Measurements from ENCODE around the gene CEP135. TPM values are rescaled to one million over a fixed set of nuclear protein-coding genes. Genes with fewer than 3 reads are reported as not detected.

CEP135 gene
- total RNA-seq, 1 experiment from 2014 or later, result 19.1 TPM

- H4K20me1 ChIP-seq (ENCODE audit: low read length), result no peaks in the 10 kb centered on the region
- no peaks in the 10 kb centered on the region for H3F3A ChIP-seq (ENCODE audit: low read length, unreplicated experiment)
- no peak for ATAC-seq
- no peak overlapping the region for H3K4me2 ChIP-seq (ENCODE audit: low read length)
- no peak overlapping the region for H3K27ac ChIP-seq (ENCODE audit: low read length)
- H3K36me3 ChIP-seq (ENCODE audit: low read depth, low read length), result peaks cover 18% of the 10 kb centered on the region; the same call in 1 of the 2 replicates
- no peaks in the 10 kb centered on the region for H3K27me3 ChIP-seq (ENCODE audit: low read length)
- H3K9ac ChIP-seq (ENCODE audit: low read length), result no peak overlapping the region
- BruUV-seq (replicated peaks), result no TSS peak
- no peaks in the 10 kb centered on the region for H3K4me1 ChIP-seq (ENCODE audit: insufficient read depth, low read length)
- no peak overlapping the region for H2AFZ ChIP-seq (ENCODE audit: low read length)
- POLR2A ChIA-PET (ENCODE audit: unreplicated experiment), result no interaction called here
- H3K4me3 ChIP-seq (ENCODE audit: low read length), result no peak overlapping the region
- CTCF ChIA-PET, result no interaction called here
- no peaks in the 10 kb centered on the region for H3K9me3 ChIP-seq (ENCODE audit: low read length)
- TF ChIP-seq EZH2 (IDR thresholded peaks at IDR 0.05; ENCODE audit: low read length, unreplicated experiment) (no peak), CTCF (conservative IDR thresholded peaks at IDR 0.05; ENCODE audit: low read depth, low read length) (no peak), EZH2phosphoT487 (IDR thresholded peaks at IDR 0.05; ENCODE audit: borderline replicate concordance, low read length) (no peak)
- H3K9me2 ChIP-seq (replicated peaks; ENCODE audit: low read length), result no peaks in the 10 kb centered on the region
- intact Hi-C loops (cut with micrococcal nuclease), result no loop called here
- DNase-seq, result no peak
- H3K79me2 ChIP-seq (ENCODE audit: low read length), result no peaks in the 10 kb centered on the region
These were observed 58.4 kb downstream of the CEP135 start for GRCh38 chr4:56007154-56007553.

- Histone ChIP-seq H3F3A (ENCODE audit: low read length, unreplicated experiment) (no peaks in the 10 kb centered on the region), H3K36me3 (ENCODE audit: low read depth, low read length) (peaks cover 20% of the 10 kb centered on the region; the same call in 1 of the 2 replicates), H3K9me2 (replicated peaks; ENCODE audit: low read length) (no peaks in the 10 kb centered on the region), H4K20me1 (ENCODE audit: low read length) (no peaks in the 10 kb centered on the region), H3K79me2 (ENCODE audit: low read length) (no peaks in the 10 kb centered on the region), H3K9ac (ENCODE audit: low read length) (no peak overlapping the region), H3K4me1 (ENCODE audit: insufficient read depth, low read length) (no peaks in the 10 kb centered on the region), H3K9me3 (ENCODE audit: low read length) (no peaks in the 10 kb centered on the region), H3K27ac (ENCODE audit: low read length) (no peak overlapping the region), H3K4me3 (ENCODE audit: low read length) (no peak overlapping the region), H2AFZ (ENCODE audit: low read length) (no peak overlapping the region), H3K27me3 (ENCODE audit: low read length) (no peaks in the 10 kb centered on the region), H3K4me2 (ENCODE audit: low read length) (no peak overlapping the region)
- ATAC-seq (no peak), DNase-seq (no peak)
- CTCF ChIA-PET, result no interaction called here
- TF ChIP-seq CTCF (conservative IDR thresholded peaks at IDR 0.05; ENCODE audit: low read depth, low read length) (no peak), EZH2phosphoT487 (IDR thresholded peaks at IDR 0.05; ENCODE audit: borderline replicate concordance, low read length) (no peak), EZH2 (IDR thresholded peaks at IDR 0.05; ENCODE audit: low read length, unreplicated experiment) (no peak)
- POLR2A ChIA-PET (ENCODE audit: unreplicated experiment), result no interaction called here
- intact Hi-C loops (cut with micrococcal nuclease), result no loop called here
- no TSS peak for BruUV-seq (replicated peaks)
These were observed 59.5 kb downstream of the CEP135 start for GRCh38 chr4:56008206-56008605.

- BruUV-seq (replicated peaks), result no TSS peak
- Histone ChIP-seq H4K20me1 (ENCODE audit: low read length) (no peaks in the 10 kb centered on the region), H3K4me2 (ENCODE audit: low read length) (no peak overlapping the region), H3K9me2 (replicated peaks; ENCODE audit: low read length) (no peaks in the 10 kb centered on the region), H3K9me3 (ENCODE audit: low read length) (no peaks in the 10 kb centered on the region), H3K9ac (ENCODE audit: low read length) (no peak overlapping the region), H2AFZ (ENCODE audit: low read length) (no peak overlapping the region), H3K4me3 (ENCODE audit: low read length) (no peak overlapping the region), H3K36me3 (ENCODE audit: low read depth, low read length) (peaks cover 22% of the 10 kb centered on the region), H3K79me2 (ENCODE audit: low read length) (no peaks in the 10 kb centered on the region), H3K4me1 (ENCODE audit: insufficient read depth, low read length) (peaks cover 14% of the 10 kb centered on the region), H3K27ac (ENCODE audit: low read length) (peak overlapping the region; percentile 29), H3F3A (ENCODE audit: low read length, unreplicated experiment) (no peaks in the 10 kb centered on the region), H3K27me3 (ENCODE audit: low read length) (no peaks in the 10 kb centered on the region)
- ATAC-seq, result peak; percentile 77
- CTCF ChIA-PET, result no interaction called here
- TF ChIP-seq EZH2phosphoT487 (IDR thresholded peaks at IDR 0.05; ENCODE audit: borderline replicate concordance, low read length) (no peak), EZH2 (IDR thresholded peaks at IDR 0.05; ENCODE audit: low read length, unreplicated experiment) (no peak), CTCF (conservative IDR thresholded peaks at IDR 0.05; ENCODE audit: low read depth, low read length) (no peak)
- intact Hi-C loops (cut with micrococcal nuclease), result no loop called here
- peak; percentile 68 for DNase-seq
- POLR2A ChIA-PET (ENCODE audit: unreplicated experiment), result interaction anchor here (0.5 kb wide), 1 partner anchor 273 kb away, joined by 8 read pairs; no protein-coding TSS in a partner anchor
These were observed 77.9 kb downstream of the CEP135 start for GRCh38 chr4:56026596-56026995.

Data from PC-3 (cell line).